H1 (cell line): ENCODE data around the gene CLIC3. TPM values are rescaled to one million over a fixed set of nuclear protein-coding genes. Genes with fewer than 3 reads are reported as not detected.

Experiments
- FOSL1 ChIP-seq: IDR thresholded peaks from 2 replicates; pipeline ENCODE4 v1.6.1; 2011; ENCODE audit warnings: mild to moderate bottlenecking, low read depth, low read length, moderate library complexity; ENCODE audit not compliant: insufficient read depth
- NANOG ChIP-seq: IDR thresholded peaks from 2 replicates; pipeline ENCODE4 v1.6.1; 2011; ENCODE audit warnings: low read length, low read depth, mild to moderate bottlenecking, inconsistent platforms; ENCODE audit not compliant: insufficient read depth, poor library complexity, severe bottlenecking
- SAP30 ChIP-seq: fragments of 300-600 bp; sonication (generic); IDR thresholded peaks from 2 replicates; pipeline ENCODE4 v1.7.1; 2012; ENCODE audit warnings: low read length, moderate library complexity, mild to moderate bottlenecking, inconsistent platforms; ENCODE audit not compliant: insufficient read depth, insufficient replicate concordance
- SIN3A ChIP-seq, 2 experiments: IDR thresholded peaks in 1 of 2; conservative IDR thresholded peaks in 1 of 2; 2 replicates each; pipeline ENCODE4 v1.6.1; 2011 to 2012; ENCODE audit warnings: low read length in 2 of 2, improper control_type of control experiment in 1 of 2, low read depth in 1 of 2, mild to moderate bottlenecking in 1 of 2
- SRF ChIP-seq: IDR thresholded peaks from 2 replicates; pipeline ENCODE4 v1.6.1; 2011; ENCODE audit warnings: mild to moderate bottlenecking, low read depth, low read length, moderate library complexity
- SUZ12 ChIP-seq: fragments of 200-600 bp; sonication (generic); IDR thresholded peaks from 2 replicates; pipeline ENCODE4 v1.6.1; 2012; ENCODE audit warnings: mild to moderate bottlenecking, inconsistent platforms, low read length, moderate library complexity, mixed read lengths
- polyA plus RNA-seq, 7 experiments: library from polyadenylated mRNA; depleted of rRNA in 3 of 7; stranded (reverse) in 5 of 7; unstranded in 2 of 7; fragments of >200 nt in 5 of 7; fragments of 200-250 nt in 2 of 7; gene quantifications; 1 replicate in 5 of 7; 2 replicates in 1 of 7; 4 replicates in 1 of 7; pipeline versions ENCODE4 v1.2.1 to v1.2.3, GENCODE V29; 2011 to 2013; ENCODE audit warnings: missing spikeins in 2 of 7, mixed read lengths in 2 of 7
- total RNA-seq: library from RNA; stranded (reverse); fragmentation: NEBNext Ultra II Directional; extraction: Animal tissue kit (Norgen Biotek cat#: 25700); gene quantifications from 2 replicates; pipeline ENCODE4 v1.2.1, GENCODE V29; 2021

Gene CLIC3
- total and polyA plus RNA-seq, 2 of the 8 experiments (the other 6 are each of a cell fraction or from before 2014, with no cell fraction given): 0.12 TPM; not detected in 1

DNA sequence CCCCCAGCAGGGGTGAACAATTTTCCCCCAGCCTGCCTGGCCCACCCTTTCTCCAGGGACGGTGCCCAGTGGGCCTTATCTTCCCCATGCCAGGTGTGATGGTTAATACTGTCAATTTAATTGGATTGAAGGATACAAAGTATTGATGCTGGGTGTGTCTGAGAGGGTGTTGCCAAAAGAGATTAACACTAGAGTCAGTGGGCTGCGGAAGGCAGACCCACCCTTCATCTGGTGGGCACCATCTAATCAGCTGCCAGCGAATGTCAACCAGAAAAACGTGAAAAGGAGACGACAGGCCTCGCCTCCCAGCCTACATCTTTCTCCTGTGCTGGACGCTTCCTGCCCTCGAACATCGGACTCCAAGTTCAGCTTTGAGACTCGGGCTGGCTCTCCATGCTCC is 41.1 kb upstream of the CLIC3 start (continued):
- TF ChIP-seq FOSL1 (no peak), SAP30 (no peak), NANOG (no peak), SIN3A (conservative IDR thresholded peaks at IDR 0.05 in 1 of 2, IDR thresholded peaks at IDR 0.05 in 1 of 2; ENCODE audit: low read depth in 1 of 2, low read length in 2 of 2) (no peak), SUZ12 (no peak), SRF (no peak)
